Stomach (tissue), 4 donors: ENCODE measurements around the gene TBC1D1.

Experiments
- POLR2A ChIP-seq, 4 donors: fragments of 450-650 bp; IDR thresholded peaks; one replicate each; pipeline ENCODE4 v1.6.1; 2016; ENCODE audit warnings: antibody characterized with exemption in 4 of 4, control low read depth in 2 of 4, mild to moderate bottlenecking in 1 of 4, moderate library complexity in 1 of 4
- TF ChIP-seq, protein P1 (sequence below), 7 experiments: fragments of 450-650 bp in 4 of 7; fragments of 200-600 bp in 3 of 7; sonication (generic) in 3 of 7; IDR thresholded peaks; one replicate each; pipeline ENCODE4 v1.5.1; 2016 to 2019; ENCODE audit warnings: antibody characterized with exemption in 7 of 7, control low read depth in 2 of 7, mild to moderate bottlenecking in 1 of 7

DNA sequence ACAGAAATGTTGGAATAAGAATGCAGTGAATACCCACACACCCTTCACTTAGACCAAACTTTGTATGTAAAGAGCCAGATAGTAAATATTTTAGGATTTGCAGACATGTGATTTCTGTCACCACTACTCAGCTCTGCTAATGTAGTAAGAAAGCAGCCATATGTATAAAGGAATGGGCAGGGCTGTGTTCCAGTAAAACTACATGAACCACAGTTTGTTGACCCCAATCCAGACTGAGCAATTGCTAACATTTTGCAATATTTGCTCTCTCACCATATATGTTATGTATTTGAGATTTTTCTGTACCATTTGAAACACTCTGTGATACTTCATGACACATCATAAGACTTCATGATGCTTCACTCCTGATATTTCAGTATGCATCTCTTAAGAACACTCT, 32.0 kb upstream of the TBC1D1 start:
- TF ChIP-seq, protein P1, sequence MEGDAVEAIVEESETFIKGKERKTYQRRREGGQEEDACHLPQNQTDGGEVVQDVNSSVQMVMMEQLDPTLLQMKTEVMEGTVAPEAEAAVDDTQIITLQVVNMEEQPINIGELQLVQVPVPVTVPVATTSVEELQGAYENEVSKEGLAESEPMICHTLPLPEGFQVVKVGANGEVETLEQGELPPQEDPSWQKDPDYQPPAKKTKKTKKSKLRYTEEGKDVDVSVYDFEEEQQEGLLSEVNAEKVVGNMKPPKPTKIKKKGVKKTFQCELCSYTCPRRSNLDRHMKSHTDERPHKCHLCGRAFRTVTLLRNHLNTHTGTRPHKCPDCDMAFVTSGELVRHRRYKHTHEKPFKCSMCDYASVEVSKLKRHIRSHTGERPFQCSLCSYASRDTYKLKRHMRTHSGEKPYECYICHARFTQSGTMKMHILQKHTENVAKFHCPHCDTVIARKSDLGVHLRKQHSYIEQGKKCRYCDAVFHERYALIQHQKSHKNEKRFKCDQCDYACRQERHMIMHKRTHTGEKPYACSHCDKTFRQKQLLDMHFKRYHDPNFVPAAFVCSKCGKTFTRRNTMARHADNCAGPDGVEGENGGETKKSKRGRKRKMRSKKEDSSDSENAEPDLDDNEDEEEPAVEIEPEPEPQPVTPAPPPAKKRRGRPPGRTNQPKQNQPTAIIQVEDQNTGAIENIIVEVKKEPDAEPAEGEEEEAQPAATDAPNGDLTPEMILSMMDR (IDR thresholded peaks at IDR 0.05): no peak
- TF ChIP-seq POLR2A (IDR thresholded peaks at IDR 0.05): no peak
